ENCODE measurements around the gene FN1.
"Not testable (repeated sequence)": the region's sequence is repeated elsewhere in the genome, so short reads cannot be mapped to it uniquely, and the experiment has no call there.

The FN1 gene

DNA sequence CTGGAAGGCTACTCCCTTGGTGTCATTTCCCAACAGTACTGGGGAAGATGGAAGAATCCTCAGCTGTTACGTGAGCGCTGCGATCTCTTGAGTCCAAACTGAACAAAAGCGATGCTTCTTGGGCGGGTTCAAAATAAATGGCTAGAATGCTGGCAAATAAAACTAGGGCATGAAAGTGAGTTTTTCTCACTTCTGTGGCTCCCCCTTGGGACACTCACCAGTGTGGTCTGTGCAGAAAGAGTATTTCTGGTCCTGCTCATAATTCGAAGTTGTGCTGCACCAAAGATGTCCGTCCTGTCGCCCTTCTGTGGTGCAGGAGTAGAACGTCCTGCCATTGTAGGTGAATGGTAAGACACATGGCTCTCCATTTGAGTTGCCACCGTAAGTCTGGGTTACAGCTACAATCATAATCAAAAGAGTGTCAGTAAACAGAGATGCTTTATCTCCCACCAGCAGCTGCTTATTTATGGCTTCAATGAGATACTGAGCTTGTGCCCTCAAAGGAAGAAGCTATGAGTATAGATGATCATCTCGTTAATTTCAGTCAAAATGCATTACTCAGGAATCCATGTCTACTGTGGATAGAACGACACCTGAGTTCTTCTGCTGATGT, 11.8 kb downstream of the FN1 start:
- no peak for DNase-seq

- no peak for DNase-seq
Observed at GRCh38 chr2:215423234-215423633, 12.6 kb downstream of the FN1 start.

DNA sequence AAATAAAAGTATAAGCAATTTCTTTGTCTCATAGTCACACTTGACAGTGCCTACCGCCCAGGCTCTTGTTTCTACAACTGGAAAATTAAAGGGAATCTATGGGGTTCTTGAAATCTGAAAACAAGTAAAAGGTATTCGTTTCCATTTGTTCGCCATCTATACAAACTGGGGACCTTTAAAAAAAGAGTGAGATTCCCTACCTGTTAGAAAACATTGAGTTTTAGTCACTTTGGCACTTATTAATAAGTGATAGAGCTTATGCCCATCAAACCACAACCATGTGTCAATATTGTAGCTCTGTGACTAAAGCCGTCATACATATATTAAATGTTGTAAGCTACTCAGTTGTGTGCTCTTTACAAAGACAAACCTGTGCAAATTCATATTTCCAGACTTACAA, 13.2 kb downstream of the FN1 start:
- DNase-seq, result no peak

GRCh38 chr2:215421859-215422461, 13.9 kb downstream of the FN1 start:
- no peak for DNase-seq

DNA sequence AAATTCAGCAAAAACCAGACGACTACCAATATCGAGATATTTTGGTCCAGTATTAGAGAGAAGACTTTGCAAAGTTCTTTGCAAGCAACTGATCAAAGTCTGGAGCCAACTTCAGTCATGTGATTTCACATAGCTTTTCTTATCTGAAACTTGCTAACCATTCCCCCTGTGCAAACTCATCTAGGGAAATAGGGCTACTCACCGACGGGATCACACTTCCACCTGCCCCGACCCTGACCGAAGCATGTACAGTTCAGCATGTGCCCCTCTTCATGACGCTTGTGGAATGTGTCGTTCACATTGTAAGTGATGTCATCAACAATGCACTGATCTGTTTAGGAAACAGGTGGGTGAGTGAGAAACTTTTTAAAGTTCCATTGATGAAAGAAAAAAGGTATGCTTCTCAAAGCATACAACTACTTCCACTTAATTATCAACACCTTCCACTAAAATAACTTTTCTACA, 15.4 kb downstream of the FN1 start:
- no peak for DNase-seq

DNA sequence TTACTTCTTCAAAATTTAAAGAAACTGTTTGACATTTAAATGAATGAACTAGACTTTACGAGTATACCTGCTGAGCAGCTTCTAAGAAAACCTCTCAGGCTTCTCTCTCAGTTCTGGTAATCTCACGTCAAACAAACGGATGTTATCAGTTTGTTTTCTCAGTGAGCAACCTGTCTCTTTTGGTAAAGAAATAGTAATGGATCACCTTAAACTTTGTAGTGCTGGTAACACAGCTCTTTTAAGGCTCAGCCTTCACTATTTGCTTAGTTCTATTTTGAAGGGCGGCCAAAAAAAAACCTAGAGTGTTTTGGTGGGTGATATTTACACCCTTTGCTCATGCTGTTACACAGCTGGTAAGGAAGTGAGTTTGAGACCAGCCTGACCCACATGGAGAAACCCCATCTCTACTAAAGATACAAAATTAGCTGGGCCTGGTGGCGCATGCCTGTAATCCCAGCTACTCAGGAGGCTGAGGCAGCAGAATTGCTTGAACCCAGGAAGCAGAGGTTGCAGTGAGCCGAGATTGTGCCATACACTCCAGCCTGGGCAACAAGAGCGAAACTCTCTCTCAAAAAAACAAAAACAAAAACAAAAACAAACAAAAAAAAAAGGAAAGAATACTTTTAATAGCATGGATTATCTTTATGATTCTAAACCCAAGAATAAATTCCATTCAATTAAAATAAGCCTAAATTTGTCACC, 15.9 kb downstream of the FN1 start:
- DNase-seq, result no peak

DNA sequence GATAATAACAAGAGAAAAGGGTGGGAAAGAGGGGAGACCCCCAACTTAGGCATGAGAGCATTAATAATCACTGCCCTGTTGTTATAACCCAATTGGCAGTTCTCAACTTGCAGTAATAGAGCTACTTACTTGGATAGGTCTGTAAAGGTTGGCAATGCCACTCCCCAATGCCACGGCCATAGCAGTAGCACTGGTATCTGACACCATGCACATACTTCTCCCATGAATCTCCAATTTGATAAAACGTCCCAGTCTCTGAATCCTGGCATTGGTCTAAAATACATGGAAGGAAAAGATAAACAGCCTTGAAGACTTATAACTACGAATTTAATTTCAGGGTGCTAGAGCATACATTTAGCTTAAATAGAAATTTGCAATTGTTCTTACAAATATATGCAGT, 16.8 kb downstream of the FN1 start:
- no peak for DNase-seq

- no peak for DNase-seq
Observed at GRCh38 chr2:215418064-215418963, 17.6 kb downstream of the FN1 start.

DNA sequence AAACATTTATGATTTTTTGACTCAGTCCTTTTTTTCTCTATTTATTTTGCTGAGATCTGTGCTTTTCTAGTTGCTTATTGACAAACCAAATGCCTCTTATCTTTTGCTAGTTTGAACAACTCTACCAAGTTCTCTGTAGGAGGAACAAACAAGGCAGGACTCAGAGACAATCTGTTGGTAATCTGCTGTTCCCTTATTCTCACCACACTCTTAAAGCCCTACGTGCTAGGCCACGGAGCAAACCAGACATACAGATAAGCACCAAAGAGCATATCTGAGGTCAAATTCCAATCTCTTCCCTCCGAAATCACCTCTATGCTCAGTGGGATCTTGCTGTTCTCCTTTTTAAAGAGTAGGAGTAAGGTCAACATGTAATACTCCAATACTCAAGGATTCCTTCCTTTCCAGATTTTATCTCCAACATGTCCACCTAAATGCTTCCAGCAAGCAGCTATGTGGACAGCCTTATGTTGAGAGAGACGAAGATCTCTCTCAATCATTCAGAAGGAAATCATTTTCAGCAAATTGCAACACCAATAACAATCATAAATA, 18.4 kb downstream of the FN1 start:
- DNase-seq, result no peak

- DNase-seq, result no peak
Observed at GRCh38 chr2:215416656-215417055, 19.2 kb downstream of the FN1 start.

GRCh38 chr2:215415820-215416577, 19.9 kb downstream of the FN1 start:
- no peak for DNase-seq

DNA sequence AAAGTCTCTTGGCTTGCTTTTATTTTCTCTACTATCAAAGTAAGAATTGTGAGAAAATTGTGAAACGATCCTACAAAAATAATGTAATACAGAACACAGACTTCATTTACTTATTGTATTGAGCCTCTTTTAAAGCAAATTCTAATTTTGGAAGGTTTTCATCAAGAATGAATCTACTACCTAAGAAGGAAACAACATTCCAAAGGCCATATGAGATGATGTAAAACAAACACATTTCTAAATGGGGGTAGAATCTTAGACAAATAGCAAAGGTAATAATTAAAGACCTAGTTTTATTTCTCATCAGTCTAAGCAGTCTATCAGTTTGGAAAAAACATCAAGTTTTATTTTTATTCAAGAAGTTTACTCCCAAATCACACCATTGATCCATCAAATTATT, 20.6 kb downstream of the FN1 start:
- no peak for DNase-seq

- DNase-seq, result no peak
Observed at GRCh38 chr2:215414674-215415073, 21.2 kb downstream of the FN1 start.

DNA sequence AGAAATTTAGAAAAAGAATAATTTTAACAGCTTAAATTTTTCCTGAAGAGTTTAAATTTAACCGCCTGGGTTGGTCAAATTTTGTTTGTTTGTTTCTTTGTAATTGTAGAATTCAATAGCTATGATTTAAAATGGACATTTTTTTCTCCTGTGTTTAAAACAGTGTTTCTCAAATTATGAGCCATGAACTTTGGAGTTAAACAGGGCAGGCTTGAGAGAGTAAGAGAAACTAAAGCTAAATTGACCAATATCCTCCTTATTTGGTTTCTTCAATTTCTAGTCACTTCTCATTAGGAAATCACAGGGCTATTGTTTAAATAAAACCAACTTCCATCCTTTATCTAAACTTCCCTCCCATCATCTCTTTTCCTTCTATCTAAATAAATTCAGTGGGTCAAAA, 21.9 kb downstream of the FN1 start:
- DNase-seq, result no peak

DNA sequence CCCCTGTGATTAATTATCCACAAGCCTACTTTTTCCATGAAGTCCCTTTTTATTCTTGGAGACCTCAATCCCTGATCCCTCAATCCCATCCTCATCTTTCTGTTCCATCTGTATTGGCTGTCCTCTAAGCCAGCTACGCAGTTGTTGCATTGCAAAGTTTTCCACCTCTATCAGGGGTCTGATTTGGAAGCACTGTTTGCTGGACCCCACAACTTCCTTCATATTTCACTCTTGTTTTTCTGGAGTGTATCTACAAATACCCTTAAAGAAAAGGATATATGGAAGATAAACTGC, 22.4 kb downstream of the FN1 start:
- DNase-seq, result no peak

GRCh38 chr2:215411941-215412743, 23.7 kb downstream of the FN1 start:
- no peak for DNase-seq

- no peak for DNase-seq
Observed at GRCh38 chr2:215410932-215411285, 25.0 kb downstream of the FN1 start.

DNA sequence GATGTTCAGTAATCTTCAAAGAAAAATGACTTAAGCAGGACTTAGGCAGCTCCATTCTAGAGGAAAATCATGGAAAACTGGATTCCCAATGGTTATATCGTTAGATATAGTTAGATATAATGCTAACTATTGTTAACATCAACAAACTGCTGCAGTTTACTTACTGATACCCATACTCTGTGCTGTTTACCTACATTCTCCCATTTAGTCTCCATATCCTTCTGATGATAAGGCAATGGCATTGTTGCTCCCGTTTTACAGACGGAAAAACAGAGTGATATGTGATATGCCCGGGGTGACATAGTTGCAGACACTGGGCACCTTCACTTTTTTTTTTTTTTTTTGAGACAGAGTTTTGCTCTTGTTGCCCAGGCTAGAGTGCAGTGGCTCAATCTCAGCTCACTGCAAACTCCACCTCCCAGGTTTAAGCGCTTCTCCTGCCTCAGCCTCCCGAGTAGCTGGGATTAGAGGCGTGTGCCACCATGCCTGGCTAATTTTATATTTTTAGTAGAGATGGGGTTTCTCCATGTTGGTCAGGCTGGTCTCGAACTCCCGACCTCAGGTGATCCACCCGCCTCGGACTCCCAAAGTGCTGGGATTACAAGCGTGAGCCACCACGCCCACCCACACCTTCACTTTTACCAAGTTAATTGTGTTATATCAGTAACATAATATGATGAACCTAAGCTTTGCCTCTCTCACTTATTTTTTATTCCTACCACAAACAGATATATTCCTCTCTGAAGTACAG, 25.5 kb downstream of the FN1 start:
- DNase-seq, result not testable (repeated sequence)

GRCh38 chr2:215409331-215410127, 26.3 kb downstream of the FN1 start:
- DNase-seq, result no peak

Measured in hypothalamus (tissue), 51 donors.